ENCODE data around the gene SPATA32.

The SPATA32 gene

GRCh38 chr17:45308840-45309239 lies 46.9 kb upstream of the SPATA32 start:
- H2BK12ac ChIP-seq (ENCODE audit: low read length): no peak overlapping the region
- no CpG with 5 or more reads among the region's 5 CpGs for WGBS (ENCODE audit: extremely low coverage, insufficient coverage, insufficient read length)
- H3K4me2 ChIP-seq (ENCODE audit: low read length): no peak overlapping the region
- H4K91ac ChIP-seq (ENCODE audit: low read depth, low read length): no peak overlapping the region
- no peak overlapping the region for H4K12ac ChIP-seq (ENCODE audit: low read depth, low read length)
- H3K18ac ChIP-seq (ENCODE audit: low read length): no peak overlapping the region
- DNase-seq: no peak
- H4K8ac ChIP-seq (ENCODE audit: low read depth, low read length): no peak overlapping the region
- H3K4me1 ChIP-seq (ENCODE audit: control insufficient read depth in 1 of 2, insufficient read depth in 2 of 2, low read length in 2 of 2): peaks cover 10 to 13% of the 10 kb centered on the region in 2 experiments
- no peak overlapping the region for H2BK5ac ChIP-seq (ENCODE audit: low read depth, low read length, poor library complexity)
- H3K14ac ChIP-seq (ENCODE audit: low read length): no peak overlapping the region
- no peaks in the 10 kb centered on the region for H3K79me1 ChIP-seq (ENCODE audit: low read length)
- H3K36me3 ChIP-seq (ENCODE audit: control insufficient read depth in 1 of 2, insufficient read depth in 2 of 2, low read length in 2 of 2): peaks cover 0 to 2% of the 10 kb centered on the region in 2 experiments
- no peaks in the 10 kb centered on the region for H3K27me3 ChIP-seq (ENCODE audit: insufficient read depth, low read length)
- no peak overlapping the region for H3K4ac ChIP-seq (ENCODE audit: low read depth, low read length)
- H2AFZ ChIP-seq (ENCODE audit: insufficient read depth, low read length, poor library complexity): no peak overlapping the region
- H2BK120ac ChIP-seq (ENCODE audit: insufficient read depth, low read length, poor library complexity): no peak overlapping the region
- H3K9ac ChIP-seq (ENCODE audit: low read length): no peak overlapping the region
- no peak overlapping the region for H3K27ac ChIP-seq (ENCODE audit: low read depth, low read length)
- no peak overlapping the region for H3K23ac ChIP-seq (ENCODE audit: low read length)
- no peaks in the 10 kb centered on the region for H3K79me2 ChIP-seq (ENCODE audit: control insufficient read depth, insufficient read depth, low read length, poor library complexity)
- H3K4me3 ChIP-seq (ENCODE audit: low read depth, low read length): no peak overlapping the region
- peaks cover 3% of the 10 kb centered on the region for H3K9me3 ChIP-seq (ENCODE audit: insufficient read depth, low read depth, low read length)
- no peak overlapping the region for H2AK5ac ChIP-seq (ENCODE audit: low read length)

- no CpG with 5 or more reads among the region's 6 CpGs for WGBS (ENCODE audit: extremely low coverage, insufficient coverage, insufficient read length)
- peaks cover 10% of the 10 kb centered on the region in 2 experiments for H3K4me1 ChIP-seq (ENCODE audit: control insufficient read depth in 1 of 2, insufficient read depth in 2 of 2, low read length in 2 of 2)
- no peaks in the 10 kb centered on the region for H3K27me3 ChIP-seq (ENCODE audit: insufficient read depth, low read length)
- no peak overlapping the region for H2AK5ac ChIP-seq (ENCODE audit: low read length)
- H2BK120ac ChIP-seq (ENCODE audit: insufficient read depth, low read length, poor library complexity): no peak overlapping the region
- peak in 1 of 2 donors; percentile 10 for DNase-seq
- peaks cover 0 to 2% of the 10 kb centered on the region in 2 experiments for H3K36me3 ChIP-seq (ENCODE audit: control insufficient read depth in 1 of 2, insufficient read depth in 2 of 2, low read length in 2 of 2)
- no peaks in the 10 kb centered on the region for H3K79me1 ChIP-seq (ENCODE audit: low read length)
- H3K4ac ChIP-seq (ENCODE audit: low read depth, low read length): no peak overlapping the region
- no peak overlapping the region for H3K9ac ChIP-seq (ENCODE audit: low read length)
- no peak overlapping the region for H2BK5ac ChIP-seq (ENCODE audit: low read depth, low read length, poor library complexity)
- H3K27ac ChIP-seq (ENCODE audit: low read depth, low read length): no peak overlapping the region
- H2BK12ac ChIP-seq (ENCODE audit: low read length): no peak overlapping the region
- H4K12ac ChIP-seq (ENCODE audit: low read depth, low read length): no peak overlapping the region
- H3K4me3 ChIP-seq (ENCODE audit: low read depth, low read length): no peak overlapping the region
- no peak overlapping the region for H4K91ac ChIP-seq (ENCODE audit: low read depth, low read length)
- H4K8ac ChIP-seq (ENCODE audit: low read depth, low read length): no peak overlapping the region
- H2AFZ ChIP-seq (ENCODE audit: insufficient read depth, low read length, poor library complexity): no peak overlapping the region
- H3K79me2 ChIP-seq (ENCODE audit: control insufficient read depth, insufficient read depth, low read length, poor library complexity): no peaks in the 10 kb centered on the region
- H3K18ac ChIP-seq (ENCODE audit: low read length): no peak overlapping the region
- peaks cover 3% of the 10 kb centered on the region for H3K9me3 ChIP-seq (ENCODE audit: insufficient read depth, low read depth, low read length)
- H3K4me2 ChIP-seq (ENCODE audit: low read length): no peak overlapping the region
- H3K14ac ChIP-seq (ENCODE audit: low read length): no peak overlapping the region
- H3K23ac ChIP-seq (ENCODE audit: low read length): no peak overlapping the region
These were observed 46.1 kb upstream of the SPATA32 start for GRCh38 chr17:45308016-45308365.

- WGBS (ENCODE audit: extremely low coverage, insufficient coverage, insufficient read length): no CpG with 5 or more reads among the region's 9 CpGs
- H3K23ac ChIP-seq (ENCODE audit: low read length): no peak overlapping the region
- no peak overlapping the region for H3K18ac ChIP-seq (ENCODE audit: low read length)
- H3K4me2 ChIP-seq (ENCODE audit: low read length): no peak overlapping the region
- H4K12ac ChIP-seq (ENCODE audit: low read depth, low read length): no peak overlapping the region
- no peak overlapping the region for H3K14ac ChIP-seq (ENCODE audit: low read length)
- no peak overlapping the region for H3K9ac ChIP-seq (ENCODE audit: low read length)
- H2AFZ ChIP-seq (ENCODE audit: insufficient read depth, low read length, poor library complexity): no peak overlapping the region
- no peak overlapping the region for H2BK120ac ChIP-seq (ENCODE audit: insufficient read depth, low read length, poor library complexity)
- no peaks in the 10 kb centered on the region for H3K27me3 ChIP-seq (ENCODE audit: insufficient read depth, low read length)
- no peak overlapping the region for H4K8ac ChIP-seq (ENCODE audit: low read depth, low read length)
- H2AK5ac ChIP-seq (ENCODE audit: low read length): no peak overlapping the region
- peaks cover 3% of the 10 kb centered on the region for H3K9me3 ChIP-seq (ENCODE audit: insufficient read depth, low read depth, low read length)
- H3K4me3 ChIP-seq (ENCODE audit: low read depth, low read length): no peak overlapping the region
- no peak overlapping the region for H3K4ac ChIP-seq (ENCODE audit: low read depth, low read length)
- no peak overlapping the region for H2BK5ac ChIP-seq (ENCODE audit: low read depth, low read length, poor library complexity)
- H3K27ac ChIP-seq (ENCODE audit: low read depth, low read length): no peak overlapping the region
- DNase-seq: peak in 1 of 2 donors; percentile 43
- H3K79me2 ChIP-seq (ENCODE audit: control insufficient read depth, insufficient read depth, low read length, poor library complexity): no peaks in the 10 kb centered on the region
- no peaks in the 10 kb centered on the region for H3K79me1 ChIP-seq (ENCODE audit: low read length)
- peaks cover 0 to 2% of the 10 kb centered on the region in 2 experiments for H3K36me3 ChIP-seq (ENCODE audit: control insufficient read depth in 1 of 2, insufficient read depth in 2 of 2, low read length in 2 of 2)
- no peak overlapping the region for H2BK12ac ChIP-seq (ENCODE audit: low read length)
- peaks cover 5 to 9% of the 10 kb centered on the region in 2 experiments for H3K4me1 ChIP-seq (ENCODE audit: control insufficient read depth in 1 of 2, insufficient read depth in 2 of 2, low read length in 2 of 2)
- no peak overlapping the region for H4K91ac ChIP-seq (ENCODE audit: low read depth, low read length)
These were observed 45.6 kb upstream of the SPATA32 start for GRCh38 chr17:45307290-45308015.

DNA sequence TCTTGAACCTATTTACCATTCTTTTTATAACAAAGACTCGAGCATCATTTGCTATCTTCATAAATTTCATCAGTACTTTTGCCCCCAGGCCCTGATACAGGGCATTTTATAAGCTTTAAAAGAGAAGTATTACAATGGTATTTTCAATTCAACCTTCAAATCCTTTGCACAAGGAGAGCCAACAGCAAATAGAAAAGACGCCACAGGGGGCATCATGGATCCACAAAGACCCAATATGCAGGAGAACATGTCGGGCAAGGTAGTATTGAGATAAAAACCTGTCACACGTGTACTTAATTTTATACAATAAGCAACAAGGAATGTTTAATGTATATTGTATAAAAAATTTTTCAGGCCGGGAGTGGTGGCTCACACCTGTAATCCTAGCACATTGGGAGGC lies 44.7 kb upstream of the SPATA32 start:
- Histone ChIP-seq H2AFZ (ENCODE audit: insufficient read depth, low read length, poor library complexity) (no peak overlapping the region), H3K79me2 (ENCODE audit: control insufficient read depth, insufficient read depth, low read length, poor library complexity) (no peaks in the 10 kb centered on the region), H3K18ac (ENCODE audit: low read length) (no peak overlapping the region), H3K9ac (ENCODE audit: low read length) (no peak overlapping the region), H3K23ac (ENCODE audit: low read length) (no peak overlapping the region), H2BK12ac (ENCODE audit: low read length) (no peak overlapping the region), H3K9me3 (ENCODE audit: insufficient read depth, low read depth, low read length) (peaks cover 3% of the 10 kb centered on the region), H3K27me3 (ENCODE audit: insufficient read depth, low read length) (no peaks in the 10 kb centered on the region), H3K4me2 (ENCODE audit: low read length) (no peak overlapping the region), H2AK5ac (ENCODE audit: low read length) (no peak overlapping the region), H3K14ac (ENCODE audit: low read length) (no peak overlapping the region), H3K4me3 (ENCODE audit: low read depth, low read length) (no peak overlapping the region), H3K27ac (ENCODE audit: low read depth, low read length) (no peak overlapping the region), H2BK5ac (ENCODE audit: low read depth, low read length, poor library complexity) (no peak overlapping the region), H3K4me1 (ENCODE audit: control insufficient read depth in 1 of 2, insufficient read depth in 2 of 2, low read length in 2 of 2) (peaks cover 1 to 7% of the 10 kb centered on the region in 2 experiments), H3K4ac (ENCODE audit: low read depth, low read length) (no peak overlapping the region), H3K36me3 (ENCODE audit: control insufficient read depth in 1 of 2, insufficient read depth in 2 of 2, low read length in 2 of 2) (peaks cover 0 to 2% of the 10 kb centered on the region in 2 experiments), H4K12ac (ENCODE audit: low read depth, low read length) (no peak overlapping the region), H3K79me1 (ENCODE audit: low read length) (no peaks in the 10 kb centered on the region), H4K8ac (ENCODE audit: low read depth, low read length) (no peak overlapping the region), H4K91ac (ENCODE audit: low read depth, low read length) (no peak overlapping the region), H2BK120ac (ENCODE audit: insufficient read depth, low read length, poor library complexity) (no peak overlapping the region)
- WGBS (ENCODE audit: extremely low coverage, insufficient coverage, insufficient read length): no CpG with 5 or more reads among the region's 5 CpGs
- DNase-seq: no peak

All from trophoblast cell (in vitro differentiated cells and primary cell).